ENCODE measurements around the gene MYH1.

Gene MYH1

GRCh38 chr17:10477701-10478100 lies 40.6 kb downstream of the MYH1 start:
- no peak for DNase-seq

DNA sequence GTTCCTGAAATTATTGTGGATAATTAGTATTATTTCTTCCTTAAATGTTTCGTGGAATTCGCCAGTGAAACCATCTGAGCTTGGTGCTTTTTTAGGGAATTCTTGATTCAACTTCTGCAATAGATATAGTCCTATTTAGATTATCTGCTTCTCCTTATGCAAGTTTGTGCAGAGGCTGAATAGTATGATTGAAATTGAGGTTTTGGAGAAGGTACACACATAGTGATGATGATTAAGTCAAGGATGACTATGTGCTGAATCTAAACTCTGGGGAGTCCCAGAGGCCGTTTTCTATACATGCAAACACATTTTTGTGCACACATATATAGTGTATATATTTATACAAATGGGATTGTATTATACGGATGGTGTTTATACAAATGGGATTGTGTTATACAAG lies 43.8 kb downstream of the MYH1 start:
- no peak for DNase-seq

DNA sequence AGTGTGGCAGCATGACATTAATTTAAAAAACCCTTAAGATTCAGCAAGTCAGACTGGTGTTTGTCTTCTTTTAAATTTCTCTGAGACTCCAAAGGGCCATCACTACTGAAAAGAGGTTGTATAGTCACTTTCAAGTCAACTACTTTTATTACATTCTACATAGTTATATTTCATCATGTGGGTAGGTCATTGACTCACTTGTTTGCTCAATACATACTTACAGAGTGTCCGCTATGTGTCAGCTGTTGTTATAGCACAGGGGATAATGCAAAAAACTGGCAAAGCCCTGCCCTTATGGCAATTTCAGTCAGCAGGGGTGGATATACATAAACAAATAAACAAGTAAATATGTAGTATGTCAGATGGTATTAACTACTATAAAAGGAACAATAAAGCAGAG lies 46.5 kb downstream of the MYH1 start:
- DNase-seq: no peak

- DNase-seq: no peak
Observed at GRCh38 chr17:10469459-10469858, 48.9 kb downstream of the MYH1 start, which contains the start of gene MYH4. TSS of gene MYH4 (minus strand) at chr17:10469559. CDS start at chr17:10466745, 2,814 bp downstream.

- DNase-seq: no peak
Observed at GRCh38 chr17:10463402-10463801, 54.9 kb downstream of the MYH1 start.

DNA sequence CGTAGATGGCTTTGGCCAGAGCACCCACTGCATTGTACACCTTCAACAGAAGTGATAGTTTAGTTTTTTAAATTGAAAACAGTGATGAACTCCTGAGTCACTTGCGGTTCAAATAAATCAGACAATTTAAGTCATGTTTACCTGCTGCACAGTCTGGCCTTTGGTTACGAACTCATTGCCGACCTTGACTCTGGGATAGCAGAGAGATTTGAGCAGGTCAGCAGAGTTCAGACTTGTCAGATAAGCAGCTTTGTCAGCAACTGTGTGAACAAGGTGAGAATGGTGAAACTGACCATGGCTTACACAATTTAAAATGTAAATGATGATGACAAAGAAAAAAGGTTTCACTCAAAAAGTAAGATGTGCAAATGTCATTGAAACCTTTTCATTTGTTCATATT lies 58.3 kb downstream of the MYH1 start:
- no peak for DNase-seq

DNA sequence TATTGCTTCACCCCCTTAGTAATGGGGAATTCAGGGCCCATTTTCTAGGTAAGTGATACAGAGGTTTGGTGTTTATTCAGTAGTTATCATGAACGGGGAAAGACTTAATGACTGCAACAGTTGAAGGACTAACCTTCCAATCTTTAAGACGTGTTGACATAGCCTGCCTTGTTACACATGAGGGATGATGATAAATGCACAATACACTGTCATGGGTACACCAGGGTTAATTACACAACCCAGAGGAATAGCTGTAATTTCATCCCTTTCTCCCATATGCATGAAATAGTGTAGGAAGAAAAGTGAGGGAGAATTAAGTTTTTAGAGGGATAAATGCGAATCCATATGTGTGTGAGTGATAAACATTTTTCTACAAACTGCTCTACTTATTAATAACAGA lies 59.6 kb downstream of the MYH1 start:
- DNase-seq: no peak

DNA sequence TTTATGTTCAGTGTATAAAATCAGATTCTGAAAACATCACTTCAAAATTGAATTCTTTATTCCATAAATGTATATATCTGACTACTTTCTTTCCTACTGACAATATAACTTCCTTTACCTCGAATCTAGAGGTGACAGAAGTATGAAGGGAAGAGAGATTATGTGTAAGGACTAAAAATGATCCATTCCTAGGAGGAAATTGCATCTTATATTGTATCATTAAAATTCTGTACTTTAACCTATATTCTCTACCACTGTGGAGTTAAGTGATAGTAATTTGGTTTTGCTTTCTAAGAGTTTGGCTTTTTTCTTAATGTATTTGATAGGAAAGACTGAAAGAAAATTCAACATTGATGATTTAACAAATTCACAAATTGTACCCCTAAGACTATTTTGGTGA lies 60.4 kb downstream of the MYH1 start:
- DNase-seq: no peak

GRCh38 chr17:10447026-10447931 lies 71.1 kb downstream of the MYH1 start:
- no peak for DNase-seq
